GM18873 (cell line): ENCODE results near the gene MGME1.

Experiments
- ATAC-seq: cut with Tn5 transposase; IDR thresholded peaks from one replicate; pipeline ENCODE4 v1.9.1; 2021; ENCODE audit warnings: mild to moderate bottlenecking, moderate library complexity, moderate number of reproducible peaks; ENCODE audit not compliant: unreplicated experiment, low FRiP score

Gene MGME1

GRCh38 chr20:17968366-17969277, at the start of gene MGME1, which contains the start of gene SNX5:
MGME1 (plus strand) TSS chr20:17969018; CDS start chr20:17969860, 842 bp downstream.
SNX5 (minus strand) TSS chr20:17968794; CDS start chr20:17968425, 369 bp downstream.
- peak; percentile 77 for ATAC-seq

GRCh38 chr20:17919149-17919548, 49.7 kb upstream of the MGME1 start:
- no peak for ATAC-seq

- ATAC-seq, result no peak
Measured at GRCh38 chr20:17921774-17922173, 47.0 kb upstream of the MGME1 start.

GRCh38 chr20:17925141-17925939, 43.5 kb upstream of the MGME1 start:
- no peak for ATAC-seq

- no peak for ATAC-seq
Measured at GRCh38 chr20:17925940-17926300, 42.9 kb upstream of the MGME1 start.

- ATAC-seq, result no peak
Measured at GRCh38 chr20:17928211-17928611, 40.6 kb upstream of the MGME1 start.

GRCh38 chr20:17928633-17929311, 40.0 kb upstream of the MGME1 start:
- ATAC-seq, result no peak

- ATAC-seq, result no peak
Measured at GRCh38 chr20:17931513-17931912, 37.3 kb upstream of the MGME1 start.

- no peak for ATAC-seq
Measured at GRCh38 chr20:17932396-17932795, 36.4 kb upstream of the MGME1 start.

GRCh38 chr20:17933121-17933520, 35.7 kb upstream of the MGME1 start:
- ATAC-seq, result no peak

GRCh38 chr20:17933711-17934110, 35.1 kb upstream of the MGME1 start:
- no peak for ATAC-seq

GRCh38 chr20:17934141-17934862, 34.5 kb upstream of the MGME1 start:
- no peak for ATAC-seq

GRCh38 chr20:17935186-17935585, 33.6 kb upstream of the MGME1 start:
- ATAC-seq, result no peak

- no peak for ATAC-seq
Measured at GRCh38 chr20:17935761-17936160, 33.1 kb upstream of the MGME1 start.

GRCh38 chr20:17936286-17936760, 32.5 kb upstream of the MGME1 start:
- ATAC-seq, result no peak

GRCh38 chr20:17936761-17937732, 31.8 kb upstream of the MGME1 start:
- ATAC-seq, result no peak

GRCh38 chr20:17938871-17939619, 29.8 kb upstream of the MGME1 start:
- no peak for ATAC-seq

GRCh38 chr20:17939622-17940223, 29.1 kb upstream of the MGME1 start:
- no peak for ATAC-seq
